T-helper 1 cell treated with Interleukin-12 subunit alpha and Interleukin-12 subunit beta and Interleukin-4 antibody, amounts not matched to agents 30 ng/mL and 1 ng/mL, for 36 hours (primary cell): ENCODE data around the gene RPH3AL. TPM values are rescaled to one million over a fixed set of nuclear protein-coding genes. Genes with fewer than 3 reads are reported as not detected.
"Not testable (repeated sequence)": the region's sequence is repeated elsewhere in the genome, so short reads cannot be mapped to it uniquely, and the experiment has no call there.

ENCODE experiments used
- intact Hi-C: fragments of 100-400 bp; cut with micrococcal nuclease; formaldehyde crosslinking; loops from one replicate; pipeline ENCODE4 v1.15.1; 2024
- total RNA-seq: library from RNA; stranded (reverse); gene quantifications from 2 replicates; pipeline ENCODE4 v1.2.3, GENCODE V29; 2022

RPH3AL gene
- total RNA-seq, 1 donor from 2014 or later = 2.6 TPM

DNA sequence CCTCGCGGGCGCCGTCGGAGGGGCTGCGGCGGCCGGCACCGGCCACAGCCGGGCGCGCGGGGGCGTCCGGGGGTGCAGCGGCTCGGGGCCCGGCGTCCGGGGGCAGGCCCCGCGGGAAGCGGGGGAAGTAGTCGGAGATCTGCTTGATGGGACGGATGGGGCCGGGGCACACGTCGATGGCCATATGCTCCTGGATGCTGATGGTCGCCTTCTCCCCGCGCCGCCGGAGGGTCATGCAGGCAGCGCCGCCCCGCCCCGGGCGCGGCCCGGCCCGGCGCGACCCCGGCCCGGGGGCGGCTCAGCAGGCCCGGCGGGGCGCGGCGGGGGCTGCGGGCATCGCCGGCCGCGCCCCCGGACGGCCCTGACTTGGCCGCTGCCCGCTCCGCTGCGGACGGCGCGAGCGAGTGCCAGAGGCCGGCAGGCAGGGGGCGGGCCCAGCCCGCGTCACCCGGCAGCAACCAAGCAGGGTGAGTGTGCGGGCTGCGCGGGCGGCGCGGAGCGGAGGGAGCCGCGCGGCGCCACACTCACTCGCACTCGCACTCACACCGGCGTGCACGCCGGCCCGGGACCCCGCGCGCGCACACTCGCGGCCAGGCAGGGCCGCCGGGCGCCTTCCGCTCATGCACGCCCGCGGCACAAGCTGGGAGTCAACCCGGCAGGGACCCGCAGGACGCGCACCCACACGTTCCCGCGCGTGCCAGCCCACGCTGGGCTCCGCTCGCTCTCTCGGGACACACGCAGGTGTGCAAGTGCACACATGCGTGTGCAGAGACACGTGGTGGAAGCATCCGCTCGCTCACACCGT, 171.2 kb downstream of the RPH3AL start, which contains the start of gene DOC2B:
DOC2B (minus strand) TSS at position 406 of the 805 bp plus-strand sequence; CDS start at position 235, 171 bp downstream.
- intact Hi-C loops = no loop called here

DNA sequence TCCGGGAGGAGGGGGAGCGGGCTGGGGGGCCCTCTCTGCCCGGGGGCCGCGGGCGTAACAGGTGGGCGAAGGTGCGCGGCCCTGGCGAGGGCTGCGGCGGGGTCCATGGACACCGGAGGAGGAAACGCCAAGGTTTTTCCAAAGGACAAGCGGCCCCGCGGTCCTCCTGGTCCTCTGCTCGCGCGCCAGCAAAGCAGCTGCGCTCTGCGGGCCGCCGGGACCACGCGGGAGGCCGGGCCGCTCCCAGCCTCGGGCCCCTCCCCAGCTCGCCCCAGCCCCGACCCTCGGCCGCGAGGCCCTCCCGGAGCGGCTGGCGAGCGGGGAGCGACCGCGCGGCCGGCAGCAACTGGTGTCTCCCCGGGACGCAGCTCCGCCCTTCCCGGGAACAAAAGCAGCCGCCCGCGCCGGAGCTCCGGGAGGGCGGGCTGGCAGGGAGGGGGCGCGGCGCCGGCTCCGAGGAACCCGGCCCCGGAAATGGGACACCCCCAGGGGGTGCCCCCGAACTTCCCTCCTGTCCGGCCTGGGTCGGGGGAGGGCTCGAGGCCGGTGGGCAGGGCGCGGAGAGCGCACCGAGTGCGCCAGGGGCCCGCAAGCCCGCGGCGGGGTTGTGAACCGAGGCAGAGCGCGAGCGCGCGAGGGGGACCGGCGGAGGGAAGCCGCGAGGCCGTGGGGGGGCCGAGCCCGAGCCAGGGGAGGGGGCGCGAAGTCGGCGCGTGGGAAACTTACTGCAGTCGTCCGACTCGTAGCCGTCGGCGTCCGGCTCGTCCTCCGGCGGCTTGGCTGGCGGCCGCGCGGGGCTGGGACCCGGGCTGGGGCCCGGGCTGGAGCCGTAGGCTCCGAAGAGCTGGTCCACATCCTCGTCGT, 172.0 kb downstream of the RPH3AL start:
- intact Hi-C loops = no loop called here

DNA sequence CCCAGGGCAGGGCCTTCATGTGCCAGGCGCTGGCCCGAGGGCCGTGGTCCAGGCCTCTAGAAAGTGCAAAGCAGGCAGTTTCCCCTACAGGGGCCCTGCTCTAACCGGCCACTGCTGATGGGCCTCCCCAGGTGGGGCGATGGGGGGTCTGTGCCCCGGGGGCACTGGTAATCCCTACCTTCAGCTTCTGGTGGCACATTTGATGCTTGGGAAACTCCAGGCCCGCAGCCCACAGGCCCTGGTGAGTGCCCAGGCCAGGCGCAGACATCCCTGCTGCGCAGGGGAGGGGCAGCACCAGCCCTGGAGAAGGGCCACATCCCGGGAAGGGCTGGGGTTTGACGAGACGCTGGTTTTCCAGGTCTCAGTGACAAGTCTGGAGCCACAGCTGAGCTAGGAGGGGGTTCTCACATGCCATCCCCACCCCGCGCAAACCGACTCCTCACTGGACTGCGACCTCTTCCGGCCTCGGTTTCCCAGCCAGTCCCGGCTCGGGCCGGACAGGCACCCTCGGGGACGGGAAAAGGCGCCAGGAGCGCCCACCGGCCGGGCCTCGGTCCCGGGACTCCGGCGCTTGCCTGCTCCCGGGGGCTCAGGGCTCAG, 172.7 kb downstream of the RPH3AL start:
- intact Hi-C loops = no loop called here

DNA sequence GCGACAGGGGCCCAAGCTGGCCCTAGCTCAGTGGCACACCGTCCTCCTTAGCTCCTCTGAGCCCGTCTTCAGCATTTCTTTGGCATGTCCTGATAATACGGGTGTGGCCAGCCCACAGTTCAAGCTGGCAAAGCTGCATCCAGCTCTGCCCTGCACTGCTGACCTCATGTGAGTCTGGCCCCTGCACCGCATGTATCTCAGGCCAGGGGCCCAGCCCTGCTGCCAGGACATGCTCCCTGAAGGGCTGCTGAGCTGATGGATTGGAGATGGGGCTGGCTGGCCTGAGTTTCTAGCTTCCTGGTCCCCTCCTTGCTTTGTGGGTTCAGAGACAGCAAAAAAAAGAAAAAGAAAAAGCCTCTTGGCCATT, 173.6 kb downstream of the RPH3AL start:
- intact Hi-C loops = no loop called here

GRCh38 chr17:178292-179065, 174.1 kb downstream of the RPH3AL start:
- intact Hi-C loops = no loop called here

GRCh38 chr17:177762-178161, 174.8 kb downstream of the RPH3AL start:
- intact Hi-C loops = no loop called here

DNA sequence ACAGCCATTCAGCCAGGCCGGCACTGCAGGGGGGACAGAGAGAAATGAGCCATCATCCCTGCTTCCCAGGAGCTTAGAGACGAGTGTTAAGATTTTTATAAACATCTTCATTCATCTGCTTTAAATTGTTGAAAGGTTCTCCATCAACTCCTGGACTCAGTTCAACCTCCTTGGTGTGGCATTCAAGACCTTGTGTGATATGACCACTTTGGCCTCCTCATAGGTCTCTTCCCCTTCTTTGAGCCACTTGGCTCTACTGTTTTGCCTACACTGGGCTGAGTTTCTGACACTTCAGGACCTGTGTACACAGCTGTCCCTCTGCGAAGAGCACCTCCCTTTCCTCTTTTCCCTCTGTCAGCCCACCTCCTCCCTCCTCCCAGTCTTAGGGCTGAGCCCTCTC, 175.5 kb downstream of the RPH3AL start:
- intact Hi-C loops = no loop called here

DNA sequence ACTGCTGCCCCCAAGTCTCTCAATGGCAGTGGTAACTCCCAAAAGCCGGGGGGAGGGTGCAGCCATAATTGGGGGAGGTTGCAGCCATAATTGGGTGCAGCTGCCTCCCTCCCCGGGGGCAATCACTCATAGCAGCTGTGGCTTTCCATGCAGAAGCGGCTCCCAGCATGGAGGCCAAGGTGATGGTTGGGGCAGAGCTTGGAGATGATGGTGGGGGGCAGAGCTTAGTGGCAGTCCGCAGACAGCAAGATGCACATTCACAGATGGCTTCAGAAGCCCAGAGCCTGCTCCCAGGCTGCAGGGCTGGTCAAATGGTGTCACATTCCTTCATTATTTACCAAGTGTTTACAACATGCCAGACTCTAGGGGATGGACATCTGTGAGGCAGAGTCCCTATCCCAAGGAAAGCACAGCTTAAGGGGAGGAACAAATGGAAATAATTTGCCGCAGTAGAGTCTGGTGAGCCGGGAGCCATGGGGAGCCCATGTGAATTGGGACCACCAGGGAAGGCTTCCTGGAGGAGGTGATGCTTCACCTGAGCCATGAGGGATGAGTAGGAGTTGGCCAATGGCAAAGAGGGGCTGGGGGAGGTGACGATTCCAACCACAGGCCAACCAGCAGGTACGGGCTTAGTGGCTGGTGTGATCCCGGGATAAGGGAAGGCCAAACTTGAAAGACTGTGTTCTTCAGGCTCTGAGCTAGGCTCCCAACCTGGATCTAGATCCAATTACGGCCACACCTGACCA, 179.3 kb downstream of the RPH3AL start:
- intact Hi-C loops = no loop called here

GRCh38 chr17:172401-172800, 180.2 kb downstream of the RPH3AL start:
- intact Hi-C loops = no loop called here

GRCh38 chr17:171871-172270, 180.7 kb downstream of the RPH3AL start:
- intact Hi-C loops = no loop called here

GRCh38 chr17:170130-170670, 182.4 kb downstream of the RPH3AL start:
- intact Hi-C loops = no loop called here

- intact Hi-C loops = not testable (repeated sequence)
Observed at GRCh38 chr17:168614-169013, 184.0 kb downstream of the RPH3AL start.

- intact Hi-C loops = loop anchor here (2.0 kb wide), 1 partner anchor 535 kb away; no protein-coding TSS in a partner anchor
Observed at GRCh38 chr17:165939-166338, 186.7 kb downstream of the RPH3AL start.

DNA sequence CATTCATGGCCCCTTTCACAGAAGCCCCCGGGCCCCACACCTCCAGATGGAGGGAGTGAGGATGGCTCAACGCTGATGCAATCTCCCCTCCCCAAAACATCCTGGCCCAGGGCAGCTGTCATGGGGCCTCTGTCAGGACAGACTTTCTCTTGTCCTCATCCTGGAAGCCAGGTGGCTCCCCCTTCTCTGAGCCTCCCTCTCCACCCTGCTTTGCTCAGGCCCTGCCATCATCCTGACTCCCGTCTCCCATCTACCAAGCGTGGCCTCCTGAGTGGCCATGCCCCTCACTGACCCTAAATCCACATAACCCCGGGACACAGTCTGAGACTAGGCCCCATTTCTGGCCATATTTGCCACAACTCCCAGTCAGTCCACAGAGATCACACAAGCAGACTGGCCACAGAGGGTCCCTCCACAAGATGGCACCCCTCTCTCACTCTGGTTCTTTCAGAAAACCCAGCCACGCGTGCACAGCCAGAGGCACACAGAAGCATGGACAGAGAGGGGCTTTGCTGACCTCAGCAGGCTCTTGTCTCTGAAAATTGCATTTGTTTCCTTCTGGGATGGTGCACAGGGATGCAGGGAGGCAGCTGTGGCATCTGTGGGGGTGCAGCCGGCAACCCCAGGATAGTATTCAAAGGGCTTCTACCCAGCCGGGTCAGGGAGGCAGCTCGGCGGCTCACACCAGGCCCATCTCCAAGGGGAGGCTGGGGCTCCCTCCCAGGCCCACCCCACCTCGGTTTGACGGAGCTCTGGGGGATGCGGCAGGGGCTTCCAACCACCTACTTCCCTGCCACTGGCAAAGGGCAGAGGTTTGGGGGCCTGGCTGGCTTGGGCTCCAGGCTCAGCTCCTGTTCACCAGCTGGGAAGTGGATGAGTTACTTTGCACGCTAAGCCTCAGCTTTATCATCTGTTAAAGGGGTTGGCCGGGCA, 188.0 kb downstream of the RPH3AL start:
- intact Hi-C loops = loop anchor here (2.0 kb wide), 1 partner anchor 536 kb away; no protein-coding TSS in a partner anchor

- intact Hi-C loops = loop anchor here (2.0 kb wide), 1 partner anchor 537 kb away; no protein-coding TSS in a partner anchor
Observed at GRCh38 chr17:163514-164098, 189.0 kb downstream of the RPH3AL start.

DNA sequence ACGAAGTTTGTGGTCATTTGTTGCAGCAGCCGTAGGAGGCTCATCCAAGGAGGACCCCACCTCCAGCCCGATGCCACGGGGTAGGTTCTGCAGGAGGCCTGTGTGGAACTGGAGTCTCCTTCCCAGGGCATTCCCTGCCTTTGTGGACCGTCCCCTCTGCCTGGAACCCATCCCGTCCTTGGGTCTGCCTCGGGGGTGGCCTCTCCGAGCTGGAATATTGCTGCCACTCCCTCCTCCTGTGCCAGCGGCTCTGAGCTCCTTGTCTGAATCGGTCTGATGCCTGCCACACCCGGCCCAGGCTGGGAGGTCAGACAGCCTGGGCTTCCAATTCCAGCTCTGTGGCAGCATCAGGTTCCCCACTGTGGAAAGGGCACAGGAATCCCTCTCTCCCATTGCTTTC, 189.9 kb downstream of the RPH3AL start:
- intact Hi-C loops = no loop called here
